K562 (cell line): Measurements from ENCODE around the gene UBE2G2. TPM values are rescaled to one million over a fixed set of nuclear protein-coding genes. Genes with fewer than 3 reads are reported as not detected.

Experiments
- ATAC-seq: fragments of 200-7000 bp; cut with Tn5 transposase; 3 replicates; pipeline ENCODE4 v1.9.1; 2020; ENCODE audit warnings: moderate library complexity
- BruUV-seq: library from RNA; stranded (reverse); fragments of 400-500 nt; replicated peaks from 2 replicates; lab custom pipeline; 2021; lab: Mats Ljungman, UMichigan
- CTCF ChIA-PET: fragments of 300-600 bp; formaldehyde crosslinking; extraction: SDS; loops from one replicate; lab custom pipeline; 2021; ENCODE audit warnings: low intra/inter-chr PET ratio; lab: Yijun Ruan, JAX
- POLR2A ChIA-PET: fragments of 300-600, 350-650 bp; sonication (Branson Sonifier 250); formaldehyde crosslinking; extraction: SDS; loops from one replicate; lab custom pipeline; 2021; ENCODE audit warnings: antibody characterized with exemption, inconsistent platforms; lab: Yijun Ruan, JAX
- DNase-seq, 4 experiments: peaks; one replicate each; pipeline versions ENCODE4 v3.0.0 to v3.0.0-alpha.2; 2011 to 2018; ENCODE audit warnings: low spot score in 3 of 4, mixed read lengths in 3 of 4; ENCODE audit errors: extremely low read depth in 1 of 4
- FAIRE-seq: peaks from 2 replicates; lab custom pipeline; 2011; peaks lifted over from hg19 to GRCh38; lab: Jason Lieb, UNC
- H2AFZ ChIP-seq: 2 replicates; pipeline ENCODE4 v1.6.0; 2011; ENCODE audit warnings: low read depth, low read length, control low read depth, inconsistent platforms
- H3K27ac ChIP-seq: fragments of 200-600 bp; 3 replicates; pipeline ENCODE4 v1.8.0; 2011; ENCODE audit warnings: low read depth, mild to moderate bottlenecking, control low read depth, inconsistent platforms, low read length, moderate library complexity, mixed read lengths; ENCODE audit errors: extremely low read depth
- H3K27me3 ChIP-seq, 2 experiments: fragments of 300-600 bp in 1 of 2; 2 replicates in 1 of 2; 3 replicates in 1 of 2; pipeline versions ENCODE4 v1.6.0 to v1.8.0; 2011; ENCODE audit warnings: inconsistent platforms in 2 of 2, low read length in 2 of 2, mild to moderate bottlenecking in 1 of 2, mixed read lengths in 1 of 2, moderate library complexity in 1 of 2; ENCODE audit not compliant: control insufficient read depth in 2 of 2, insufficient read depth in 2 of 2
- H3K36me3 ChIP-seq: fragments of 300-600 bp; 3 replicates; pipeline ENCODE4 v1.8.0; 2011; ENCODE audit warnings: mild to moderate bottlenecking, low read length, inconsistent platforms; ENCODE audit not compliant: control insufficient read depth, insufficient read depth
- H3K4me1 ChIP-seq, 2 experiments: fragments of 200-600 bp in 1 of 2; replicated peaks in 1 of 2; 2 replicates in 1 of 2; 3 replicates in 1 of 2; pipeline versions ENCODE4 v1.5.1 to v1.8.0; 2011; ENCODE audit warnings: inconsistent platforms in 2 of 2, low read length in 2 of 2, mild to moderate bottlenecking in 1 of 2, mixed read lengths in 1 of 2, moderate library complexity in 1 of 2; ENCODE audit not compliant: control insufficient read depth in 2 of 2, insufficient read depth in 2 of 2
- H3K4me2 ChIP-seq: 2 replicates; pipeline ENCODE4 v1.6.1; 2011; ENCODE audit warnings: low read length, control low read depth, inconsistent platforms, mixed read lengths; ENCODE audit not compliant: insufficient read depth
- H3K4me3 ChIP-seq: fragments of 200-600 bp; sonication (generic), shearing (Covaris generic); 2 replicates; pipeline ENCODE4 v1.5.1; 2016; ENCODE audit warnings: control low read depth, inconsistent platforms
- H3K79me2 ChIP-seq: fragments of 200-600 bp; 3 replicates; pipeline ENCODE4 v1.8.0; 2011; ENCODE audit warnings: low read length, inconsistent platforms; ENCODE audit not compliant: control insufficient read depth, insufficient read depth
- H3K9ac ChIP-seq, 2 experiments: 2 replicates each; pipeline versions ENCODE4 v1.6.0 to v1.6.1; 2011; ENCODE audit warnings: low read depth in 2 of 2, low read length in 2 of 2, control low read depth in 1 of 2, inconsistent platforms in 1 of 2, mild to moderate bottlenecking in 1 of 2, mixed read lengths in 1 of 2; ENCODE audit not compliant: insufficient read depth in 1 of 2
- H3K9me1 ChIP-seq: one replicate; pipeline ENCODE4 v1.6.0; 2011; ENCODE audit warnings: inconsistent platforms, mild to moderate bottlenecking, low read length, moderate library complexity; ENCODE audit not compliant: control insufficient read depth, insufficient read depth
- H3K9me3 ChIP-seq: replicated peaks from 2 replicates; pipeline ENCODE4 v1.5.1; 2011; ENCODE audit warnings: low read depth, low read length, inconsistent platforms; ENCODE audit not compliant: control insufficient read depth, insufficient read depth
- H4K20me1 ChIP-seq: replicated peaks from 2 replicates; pipeline ENCODE4 v1.6.1; 2011; ENCODE audit warnings: low read length, inconsistent platforms, mixed read lengths; ENCODE audit not compliant: control insufficient read depth, insufficient read depth
- BRD9 ChIP-seq: fragments of 450-650 bp; IDR thresholded peaks from 2 replicates; pipeline ENCODE4 v1.6.1; 2018; ENCODE audit warnings: low read depth; ENCODE audit not compliant: partially characterized antibody
- ETS2 ChIP-seq: IDR thresholded peaks from 2 replicates; pipeline ENCODE4 v1.6.1; 2016; ENCODE audit warnings: borderline replicate concordance, missing genetic modification characterization, mild to moderate bottlenecking, moderate library complexity, missing compliant biosample characterization; ENCODE audit not compliant: poor library complexity, severe bottlenecking
- EZH2 ChIP-seq: IDR thresholded peaks from 2 replicates; pipeline ENCODE4 v1.6.1; 2012; ENCODE audit warnings: low read depth, mild to moderate bottlenecking, inconsistent platforms, low read length, borderline replicate concordance
- GTF2A2 ChIP-seq: IDR thresholded peaks from 2 replicates; pipeline ENCODE4 v1.6.1; 2016; ENCODE audit warnings: mild to moderate bottlenecking, missing genetic modification characterization, missing compliant biosample characterization
- IFI16 ChIP-seq: fragments of 250-450 bp; sonication (Bioruptor Pico); IDR thresholded peaks from 2 replicates; pipeline ENCODE4 v2.1.2; 2022; ENCODE audit warnings: mild to moderate bottlenecking, inconsistent platforms
- KDM5B ChIP-seq: fragments of 200-600 bp; sonication (generic); IDR thresholded peaks from 2 replicates; pipeline ENCODE4 v1.6.1; 2012; ENCODE audit warnings: low read depth, mild to moderate bottlenecking, moderate library complexity, low read length, control low read depth, inconsistent platforms; ENCODE audit not compliant: insufficient replicate concordance
- MCM7 ChIP-seq, 2 experiments: fragments of 450-650 bp; IDR thresholded peaks; 2 replicates each; pipeline ENCODE4 v1.6.1; 2016 to 2018
- NUFIP1 ChIP-seq: fragments of 450-650 bp; IDR thresholded peaks from 2 replicates; pipeline ENCODE4 v1.6.1; 2018; ENCODE audit not compliant: partially characterized antibody
- POLR2AphosphoS5 ChIP-seq: IDR thresholded peaks from 2 replicates; pipeline ENCODE4 v1.6.1; 2011; ENCODE audit warnings: mild to moderate bottlenecking, low read depth, low read length, moderate library complexity; ENCODE audit not compliant: control insufficient read depth, insufficient read depth
- SIX5 ChIP-seq, 2 experiments: IDR thresholded peaks; 2 replicates each; pipeline ENCODE4 v1.6.1; 2011; ENCODE audit warnings: low read length in 2 of 2, borderline replicate concordance in 1 of 2, low read depth in 1 of 2, mild to moderate bottlenecking in 1 of 2, moderate library complexity in 1 of 2; ENCODE audit not compliant: insufficient read depth in 1 of 2
- STAT5A ChIP-seq: IDR thresholded peaks from 2 replicates; pipeline ENCODE4 v1.6.1; 2012; ENCODE audit warnings: low read length, inconsistent platforms, borderline replicate concordance
- SUPT5H ChIP-seq: fragments of 450-650 bp; IDR thresholded peaks from 2 replicates; pipeline ENCODE4 v1.6.1; 2016
- TAF9B ChIP-seq: fragments of 450-650 bp; IDR thresholded peaks from 2 replicates; pipeline ENCODE4 v1.6.1; 2018; ENCODE audit warnings: mild to moderate bottlenecking; ENCODE audit not compliant: partially characterized antibody
- ZBED1 ChIP-seq: IDR thresholded peaks from 2 replicates; pipeline ENCODE4 v1.6.1; 2014
- ZFP1 ChIP-seq: fragments of 450-650 bp; formaldehyde crosslinking; IDR thresholded peaks from 2 replicates; pipeline ENCODE4 v1.4.0; 2020; ENCODE audit warnings: mild to moderate bottlenecking, mixed read lengths
- ZNF75A ChIP-seq: fragments of 450-650 bp; formaldehyde crosslinking; IDR thresholded peaks from 2 replicates; pipeline ENCODE4 v1.4.0; 2020; ENCODE audit warnings: mild to moderate bottlenecking
- WGBS: fragments of 100-300 bp; shearing (Covaris generic); methylation state at CpG from one replicate; pipeline ENCODE4 v1.1.6; 2016; ENCODE audit warnings: low coverage, mixed read lengths; ENCODE audit not compliant: insufficient coverage; ENCODE audit errors: missing lambda C conversion rate; 5-methylcytosine and 5-hydroxymethylcytosine counted together
- in situ Hi-C: fragments of 300-500 bp; cut with MboI; formaldehyde crosslinking; loops from 4 replicates; pipeline ENCODE4 v1.15.0; 2018; ENCODE audit warnings: inconsistent platforms, mixed read lengths
- intact Hi-C: fragments of 100-400 bp; cut with micrococcal nuclease; formaldehyde crosslinking; loops from 2 replicates; pipeline ENCODE4 v1.14.2; 2022
- polyA plus RNA-seq, 8 experiments: library from polyadenylated mRNA; depleted of rRNA in 4 of 8; stranded (reverse) in 5 of 8; unstranded in 3 of 8; fragments of >200 nt; fragmentation: Nextera tagmentation in 2 of 8; fragmentation: Illumina TruSeq in 1 of 8; extraction: Ambion mirVana in 2 of 8; extraction: Trizol in 1 of 8; gene quantifications; 2 replicates each; pipeline versions ENCODE4 v1.2.1 to v1.2.3, GENCODE V29; 2011 to 2014; ENCODE audit warnings: inconsistent platforms in 1 of 8, missing spikeins in 1 of 8
- total RNA-seq, 7 experiments: library from RNA; depleted of rRNA in 6 of 7; stranded (reverse); fragments of >200 nt in 6 of 7; fragmentation: Illumina TruSeq in 2 of 7; extraction: Trizol in 2 of 7; gene quantifications; 2 replicates each; pipeline versions ENCODE4 v1.2.1 to v1.2.3, GENCODE V29; 2011 to 2021; ENCODE audit warnings: low replicate concordance in 1 of 7
- TF ChIP-seq, protein P1 (sequence below): conservative IDR thresholded peaks from 2 replicates; pipeline ENCODE4 v1.6.1; 2011; ENCODE audit warnings: low read depth, mild to moderate bottlenecking, low read length; ENCODE audit not compliant: control insufficient read depth
- TF ChIP-seq, protein P2 (sequence below): fragments of 450-650 bp; formaldehyde crosslinking; conservative IDR thresholded peaks from 2 replicates; pipeline ENCODE4 v1.4.0; 2022; ENCODE audit warnings: mild to moderate bottlenecking, missing genetic modification characterization
- TF ChIP-seq, protein P3 (sequence below): fragments of 450-650 bp; formaldehyde crosslinking; IDR thresholded peaks from 2 replicates; pipeline ENCODE4 v1.4.0; 2022; ENCODE audit warnings: mild to moderate bottlenecking, moderate library complexity
- TF ChIP-seq, protein P4 (sequence below): fragments of 450-650 bp; IDR thresholded peaks from 2 replicates; pipeline ENCODE4 v1.6.1; 2016

UBE2G2 gene
- total and polyA plus RNA-seq, 9 of the 15 experiments (the other 6 are each of a cell fraction or from before 2014, with no cell fraction given) = 47.5 to 225 (median 140) TPM

DNA sequence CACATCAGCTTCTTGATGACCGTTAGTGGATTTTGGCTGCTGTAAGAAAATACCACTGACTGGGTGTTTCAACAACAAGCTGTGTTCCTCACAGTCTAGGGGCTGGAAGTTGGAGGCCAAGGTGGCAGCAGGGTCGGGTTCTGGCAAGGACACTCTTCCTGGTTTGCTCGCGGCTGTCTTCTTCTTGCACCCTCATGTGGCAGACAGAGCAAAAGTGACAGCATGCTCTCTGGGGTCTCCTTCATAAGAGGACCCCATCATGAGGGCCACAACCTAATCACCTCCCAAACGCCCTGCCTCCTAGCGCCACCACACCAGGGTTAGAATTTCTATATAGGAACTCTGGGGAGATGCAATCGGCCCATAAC is 71.6 kb downstream of the UBE2G2 start:
- no peak overlapping the region for H2AFZ ChIP-seq
- H3K9ac ChIP-seq = no peak overlapping the region
- WGBS = 3% methylated on average over 7 of the region's 7 CpGs
- TF ChIP-seq STAT5A = no peak
- no peak for TF ChIP-seq ZNF75A
- TF ChIP-seq, protein P1, sequence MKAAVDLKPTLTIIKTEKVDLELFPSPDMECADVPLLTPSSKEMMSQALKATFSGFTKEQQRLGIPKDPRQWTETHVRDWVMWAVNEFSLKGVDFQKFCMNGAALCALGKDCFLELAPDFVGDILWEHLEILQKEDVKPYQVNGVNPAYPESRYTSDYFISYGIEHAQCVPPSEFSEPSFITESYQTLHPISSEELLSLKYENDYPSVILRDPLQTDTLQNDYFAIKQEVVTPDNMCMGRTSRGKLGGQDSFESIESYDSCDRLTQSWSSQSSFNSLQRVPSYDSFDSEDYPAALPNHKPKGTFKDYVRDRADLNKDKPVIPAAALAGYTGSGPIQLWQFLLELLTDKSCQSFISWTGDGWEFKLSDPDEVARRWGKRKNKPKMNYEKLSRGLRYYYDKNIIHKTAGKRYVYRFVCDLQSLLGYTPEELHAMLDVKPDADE = no peak
- TF ChIP-seq IFI16 (CRISPR knock-in tag) = no peak
- TF ChIP-seq ETS2 = no peak
- no peak for TF ChIP-seq NUFIP1
- TF ChIP-seq BRD9 = no peak
- TF ChIP-seq, protein P2, sequence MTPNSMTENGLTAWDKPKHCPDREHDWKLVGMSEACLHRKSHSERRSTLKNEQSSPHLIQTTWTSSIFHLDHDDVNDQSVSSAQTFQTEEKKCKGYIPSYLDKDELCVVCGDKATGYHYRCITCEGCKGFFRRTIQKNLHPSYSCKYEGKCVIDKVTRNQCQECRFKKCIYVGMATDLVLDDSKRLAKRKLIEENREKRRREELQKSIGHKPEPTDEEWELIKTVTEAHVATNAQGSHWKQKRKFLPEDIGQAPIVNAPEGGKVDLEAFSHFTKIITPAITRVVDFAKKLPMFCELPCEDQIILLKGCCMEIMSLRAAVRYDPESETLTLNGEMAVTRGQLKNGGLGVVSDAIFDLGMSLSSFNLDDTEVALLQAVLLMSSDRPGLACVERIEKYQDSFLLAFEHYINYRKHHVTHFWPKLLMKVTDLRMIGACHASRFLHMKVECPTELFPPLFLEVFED (CRISPR knock-in tag) = no peak
- TF ChIP-seq, protein P3, sequence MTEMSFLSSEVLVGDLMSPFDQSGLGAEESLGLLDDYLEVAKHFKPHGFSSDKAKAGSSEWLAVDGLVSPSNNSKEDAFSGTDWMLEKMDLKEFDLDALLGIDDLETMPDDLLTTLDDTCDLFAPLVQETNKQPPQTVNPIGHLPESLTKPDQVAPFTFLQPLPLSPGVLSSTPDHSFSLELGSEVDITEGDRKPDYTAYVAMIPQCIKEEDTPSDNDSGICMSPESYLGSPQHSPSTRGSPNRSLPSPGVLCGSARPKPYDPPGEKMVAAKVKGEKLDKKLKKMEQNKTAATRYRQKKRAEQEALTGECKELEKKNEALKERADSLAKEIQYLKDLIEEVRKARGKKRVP (CRISPR knock-in tag) = no peak
- TF ChIP-seq, protein P4, sequence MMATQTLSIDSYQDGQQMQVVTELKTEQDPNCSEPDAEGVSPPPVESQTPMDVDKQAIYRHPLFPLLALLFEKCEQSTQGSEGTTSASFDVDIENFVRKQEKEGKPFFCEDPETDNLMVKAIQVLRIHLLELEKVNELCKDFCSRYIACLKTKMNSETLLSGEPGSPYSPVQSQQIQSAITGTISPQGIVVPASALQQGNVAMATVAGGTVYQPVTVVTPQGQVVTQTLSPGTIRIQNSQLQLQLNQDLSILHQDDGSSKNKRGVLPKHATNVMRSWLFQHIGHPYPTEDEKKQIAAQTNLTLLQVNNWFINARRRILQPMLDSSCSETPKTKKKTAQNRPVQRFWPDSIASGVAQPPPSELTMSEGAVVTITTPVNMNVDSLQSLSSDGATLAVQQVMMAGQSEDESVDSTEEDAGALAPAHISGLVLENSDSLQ = no peak
- TF ChIP-seq MCM7 (IDR thresholded peaks at IDR 0.05) = no peak
- TF ChIP-seq SUPT5H = no peak
- no peak for TF ChIP-seq GTF2A2 (tag)
- TF ChIP-seq ZFP1 (CRISPR knock-in tag) = no peak
- TF ChIP-seq SIX5 (IDR thresholded peaks at IDR 0.05; ENCODE audit: borderline replicate concordance in 1 of 2, insufficient read depth in 1 of 2, low read depth in 1 of 2, low read length in 2 of 2) = no peak
- TF ChIP-seq EZH2 = no peak
- no peak for TF ChIP-seq TAF9B
- no peak for TF ChIP-seq KDM5B
- no peak for TF ChIP-seq POLR2AphosphoS5
- TF ChIP-seq ZBED1 = no peak
- POLR2A ChIA-PET = interaction anchor here (0.6 to 2.6 kb wide), 2 partner anchors 10 to 120 kb away, joined by 3 to 10 read pairs; no protein-coding TSS in a partner anchor
- no peak for FAIRE-seq
- no peaks in the 10 kb centered on the region for H3K79me2 ChIP-seq
- in situ Hi-C loops = no loop called here
- H3K27ac ChIP-seq = no peak overlapping the region
- intact Hi-C loops = no loop called here
- H3K4me2 ChIP-seq = no peak overlapping the region
- H3K36me3 ChIP-seq = no peaks in the 10 kb centered on the region
- H3K27me3 ChIP-seq = peaks cover 73 to 89% of the 10 kb centered on the region in 2 experiments
- DNase-seq = no peak
- no TSS peak for BruUV-seq
- no peak for ATAC-seq
- CTCF ChIA-PET = no interaction called here
- no peaks in the 10 kb centered on the region for H3K9me1 ChIP-seq
- peaks cover 9% of the 10 kb centered on the region; the same call in 1 of the 2 replicates for H4K20me1 ChIP-seq
- H3K9me3 ChIP-seq = no peaks in the 10 kb centered on the region
- H3K4me1 ChIP-seq = peaks cover 10 to 17% of the 10 kb centered on the region in 2 experiments; a peak in 4 of 5 replicates
- no peak overlapping the region for H3K4me3 ChIP-seq
